OCI-LY1 (cell line): ENCODE results near the gene HAVCR1.

ENCODE experiments used
- CTCF ChIP-seq: fragments of 200-600 bp; sonication (generic), shearing (Covaris generic); IDR thresholded peaks from 2 replicates; pipeline ENCODE4 v1.5.1; 2017; ENCODE audit warnings: mild to moderate bottlenecking, antibody characterized with exemption, low read length, moderate library complexity, mixed read lengths
- EZH2 ChIP-seq: fragments of 200-600 bp; sonication (generic), shearing (Covaris generic); IDR thresholded peaks from 2 replicates; pipeline ENCODE4 v1.8.0; 2017; ENCODE audit warnings: borderline replicate concordance, mixed run types, mild to moderate bottlenecking, antibody characterized with exemption, low read length, moderate library complexity, mixed read lengths

DNA sequence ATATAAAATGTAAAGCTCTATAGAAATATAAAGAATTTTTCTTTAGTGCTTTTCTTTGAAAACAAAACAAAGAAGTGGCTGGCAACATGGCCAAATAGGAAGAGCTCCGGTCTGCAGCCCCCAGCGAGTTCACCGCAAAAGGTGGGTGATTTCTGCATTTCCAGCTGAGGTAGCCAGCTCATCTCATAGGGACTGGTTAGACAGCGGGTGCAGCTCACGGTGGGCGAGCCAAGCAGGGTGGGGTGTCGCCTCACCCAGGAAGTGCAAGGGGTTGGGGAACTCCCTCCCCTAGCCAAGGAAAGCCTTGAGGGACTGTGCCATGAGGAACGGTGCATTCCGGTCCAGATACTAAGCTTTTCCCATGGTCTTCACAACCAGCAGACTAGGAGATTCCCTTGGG, 74.9 kb downstream of the HAVCR1 start:
- no peak for TF ChIP-seq CTCF
- no peak for TF ChIP-seq EZH2
